ENCODE measurements around the gene KATNB1. TPM values are rescaled to one million over a fixed set of nuclear protein-coding genes. Genes with fewer than 3 reads are reported as not detected.

Gene KATNB1
- total RNA-seq, 1 experiment from 2014 or later = 30.6 TPM

- H3K27me3 Mint-ChIP-seq (ENCODE audit: insufficient read depth, unreplicated experiment) = no peaks in the 10 kb centered on the region
- H3K4me3 Mint-ChIP-seq (ENCODE audit: unreplicated experiment) = peak overlapping the region; percentile 76
- no peak for DNase-seq (ENCODE audit: unreplicated experiment)
- peaks cover 5% of the 10 kb centered on the region for H3K36me3 Mint-ChIP-seq (ENCODE audit: insufficient read depth, unreplicated experiment)
- peak overlapping the region; percentile 97 for H3K27ac Mint-ChIP-seq (ENCODE audit: low read depth, unreplicated experiment)
- no peaks in the 10 kb centered on the region for H3K9me3 Mint-ChIP-seq (ENCODE audit: unreplicated experiment)
- no peak for TF ChIP-seq CTCF (IDR thresholded peaks at IDR 0.05; ENCODE audit: unreplicated experiment)
- BruUV-seq (replicated peaks) = no TSS peak
- intact Hi-C loops (cut with micrococcal nuclease) = loop anchor here (2.0 to 5.0 kb wide), 2 partner anchors 46 to 197 kb away; partner anchors contain the start of genes USB1 and ZNF319
- peaks cover 63% of the 10 kb centered on the region for H3K4me1 Mint-ChIP-seq (ENCODE audit: insufficient read depth, unreplicated experiment)
- ChIA-PET CTCF (interaction anchor here (0.5 to 2.1 kb wide), 8 partner anchors 9 to 598 kb away, joined by 3 to 8 read pairs (median 3); no protein-coding TSS in a partner anchor), POLR2A (interaction anchor here (0.6 to 3.4 kb wide), 8 partner anchors 13 to 617 kb away, joined by 3 to 16 read pairs (median 4); partner anchors contain the start of genes PSME3IP1 and RSPRY1)
Observed at GRCh38 chr16:57803134-57803990, 67.8 kb downstream of the KATNB1 start.

- H3K4me3 Mint-ChIP-seq (ENCODE audit: unreplicated experiment) = no peak overlapping the region
- ChIA-PET CTCF (interaction anchor here (0.5 to 2.1 kb wide), 5 partner anchors 10 to 88 kb away, joined by 3 to 8 read pairs (median 3); no protein-coding TSS in a partner anchor), POLR2A (interaction anchor here (0.6 to 1.2 kb wide), 4 partner anchors 12 to 56 kb away, joined by 3 to 4 read pairs (median 4); no protein-coding TSS in a partner anchor)
- no peak for DNase-seq (ENCODE audit: unreplicated experiment)
- peaks cover 5% of the 10 kb centered on the region for H3K36me3 Mint-ChIP-seq (ENCODE audit: insufficient read depth, unreplicated experiment)
- H3K27ac Mint-ChIP-seq (ENCODE audit: low read depth, unreplicated experiment) = no peak overlapping the region
- no peak for TF ChIP-seq CTCF (IDR thresholded peaks at IDR 0.05; ENCODE audit: unreplicated experiment)
- H3K9me3 Mint-ChIP-seq (ENCODE audit: unreplicated experiment) = no peaks in the 10 kb centered on the region
- intact Hi-C loops (cut with micrococcal nuclease) = loop anchor here (5.0 kb wide), 1 partner anchor 47 kb away; no protein-coding TSS in a partner anchor
- BruUV-seq (replicated peaks) = no TSS peak
- peaks cover 60% of the 10 kb centered on the region for H3K4me1 Mint-ChIP-seq (ENCODE audit: insufficient read depth, unreplicated experiment)
- no peaks in the 10 kb centered on the region for H3K27me3 Mint-ChIP-seq (ENCODE audit: insufficient read depth, unreplicated experiment)
Observed at GRCh38 chr16:57804111-57804837, 68.7 kb downstream of the KATNB1 start.

GRCh38 chr16:57805176-57805575 is 69.6 kb downstream of the KATNB1 start:
- BruUV-seq (replicated peaks) = no TSS peak
- peaks cover 5% of the 10 kb centered on the region for H3K36me3 Mint-ChIP-seq (ENCODE audit: insufficient read depth, unreplicated experiment)
- H3K4me1 Mint-ChIP-seq (ENCODE audit: insufficient read depth, unreplicated experiment) = peaks cover 56% of the 10 kb centered on the region
- ChIA-PET CTCF (interaction anchor here (0.5 to 1.2 kb wide), 2 partner anchors 11 to 291 kb away, joined by 3 to 5 read pairs; no protein-coding TSS in a partner anchor), POLR2A (interaction anchor here (1.2 kb wide), 1 partner anchor 19 kb away, joined by 3 read pairs; no protein-coding TSS in a partner anchor)
- H3K9me3 Mint-ChIP-seq (ENCODE audit: unreplicated experiment) = no peaks in the 10 kb centered on the region
- intact Hi-C loops (cut with micrococcal nuclease) = no loop called here
- DNase-seq (ENCODE audit: unreplicated experiment) = no peak
- H3K27me3 Mint-ChIP-seq (ENCODE audit: insufficient read depth, unreplicated experiment) = no peaks in the 10 kb centered on the region
- TF ChIP-seq CTCF (IDR thresholded peaks at IDR 0.05; ENCODE audit: unreplicated experiment) = no peak
- no peak overlapping the region for H3K4me3 Mint-ChIP-seq (ENCODE audit: unreplicated experiment)
- no peak overlapping the region for H3K27ac Mint-ChIP-seq (ENCODE audit: low read depth, unreplicated experiment)

Small RNAs within 50 kb of the gene (microRNA-seq; reads per million reads assigned to microRNA genes)
- not detected for gene MIR6772

Other genes starting within 250 kb of the KATNB1 start
- 6.4 and 7.5 TPM in 2 replicates for gene DOK4, start 249.3 kb upstream of the KATNB1 start, total RNA-seq (2022)
- 3.8 and 4.1 TPM in 2 replicates for gene CCDC102A, start 199.2 kb upstream of the KATNB1 start, total RNA-seq (2022)
- not detected in 2 replicates for gene ADGRG5, start 193.1 kb upstream of the KATNB1 start, total RNA-seq (2022)
- gene ADGRG1, start 107.1 kb upstream of the KATNB1 start, total RNA-seq (2022) = 10.1 and 10.2 TPM in 2 replicates
- not detected in 2 replicates for gene ADGRG3, start 67.5 kb upstream of the KATNB1 start, total RNA-seq (2022)
- not detected in 2 replicates for gene DRC7, start 41.0 kb upstream of the KATNB1 start, total RNA-seq (2022)
- gene KIFC3, start 66.7 kb downstream of the KATNB1 start, total RNA-seq (2022) = 97.1 and 120 TPM in 2 replicates
- gene CNGB1, start 235.4 kb downstream of the KATNB1 start, total RNA-seq (2022) = 0.17 TPM in 1 of 2 replicates, not detected in the other

All from MCF 10A (cell line).